Measurements from ENCODE around the gene CLDN6. TPM values are rescaled to one million over a fixed set of nuclear protein-coding genes. Genes with fewer than 3 reads are reported as not detected.
A peak's percentile ranks its signal among the peaks of the same experiment; 100 is the strongest.

The CLDN6 gene
- total and polyA plus RNA-seq, 2 donors (not counting 1 experiment from before 2014, with no cell fraction given) = 0.03 TPM; not detected in 1

DNA sequence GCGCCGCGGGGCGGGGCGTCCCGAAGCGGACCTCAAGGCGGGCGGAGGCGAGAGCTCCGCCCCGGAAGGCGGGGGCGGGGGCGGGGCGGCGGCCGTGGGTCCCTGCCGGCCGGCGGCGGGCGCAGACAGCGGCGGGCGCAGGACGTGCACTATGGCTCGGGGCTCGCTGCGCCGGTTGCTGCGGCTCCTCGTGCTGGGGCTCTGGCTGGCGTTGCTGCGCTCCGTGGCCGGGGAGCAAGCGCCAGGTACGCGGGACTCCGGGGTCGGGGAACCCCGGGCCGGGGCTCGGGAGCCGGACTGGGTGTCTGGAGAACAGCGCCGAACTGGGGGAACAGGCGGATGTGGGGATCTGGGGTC is 2.2 kb upstream of the CLDN6 start, which contains the start of gene TNFRSF12A:
Gene TNFRSF12A, plus strand, starts transcription at position 122 of the 357 bp plus-strand sequence. Its CDS starts 30 bp downstream, at position 152.
- Histone ChIP-seq H3K79me2 (ENCODE audit: control insufficient read depth, insufficient read depth, low read length) (peaks cover 2% of the 10 kb centered on the region), H3K27ac (ENCODE audit: insufficient read depth, low read length) (peak within 1 kb of the TSS; percentile 99), H4K20me1 (ENCODE audit: control insufficient read depth, extremely low read depth, insufficient read depth, low read length) (no peaks in the 10 kb centered on the region), H3K4me3 (replicated peaks in 1 of 4; ENCODE audit: control extremely low read depth in 1 of 4, insufficient read depth in 1 of 4, low read depth in 3 of 4, low read length in 4 of 4) (peak within 1 kb of the TSS; percentile 82 to 100 (median 96)), H3K27me3 (ENCODE audit: control insufficient read depth, insufficient read depth, low read length) (no peaks in the 10 kb centered on the region), H3K9ac (ENCODE audit: insufficient read depth, low read length) (peak within 1 kb of the TSS; percentile 99), H3K9me3 (ENCODE audit: control insufficient read depth, insufficient read depth, low read depth, low read length) (no peaks in the 10 kb centered on the region), H2AFZ (ENCODE audit: low read length) (peak within 1 kb of the TSS; percentile 52), H3K36me3 (ENCODE audit: control insufficient read depth, insufficient read depth, low read length) (peaks cover 11% of the 10 kb centered on the region), H3K4me2 (ENCODE audit: extremely low read depth, insufficient read depth, low read length) (peak within 1 kb of the TSS; percentile 86), H3K4me1 (ENCODE audit: control insufficient read depth, extremely low read depth, insufficient read depth, low read length) (peaks cover 7% of the 10 kb centered on the region)
- TF ChIP-seq EZH2 (IDR thresholded peaks at IDR 0.05; ENCODE audit: low read length, missing control alignments) = no peak
- TF ChIP-seq, protein P1, sequence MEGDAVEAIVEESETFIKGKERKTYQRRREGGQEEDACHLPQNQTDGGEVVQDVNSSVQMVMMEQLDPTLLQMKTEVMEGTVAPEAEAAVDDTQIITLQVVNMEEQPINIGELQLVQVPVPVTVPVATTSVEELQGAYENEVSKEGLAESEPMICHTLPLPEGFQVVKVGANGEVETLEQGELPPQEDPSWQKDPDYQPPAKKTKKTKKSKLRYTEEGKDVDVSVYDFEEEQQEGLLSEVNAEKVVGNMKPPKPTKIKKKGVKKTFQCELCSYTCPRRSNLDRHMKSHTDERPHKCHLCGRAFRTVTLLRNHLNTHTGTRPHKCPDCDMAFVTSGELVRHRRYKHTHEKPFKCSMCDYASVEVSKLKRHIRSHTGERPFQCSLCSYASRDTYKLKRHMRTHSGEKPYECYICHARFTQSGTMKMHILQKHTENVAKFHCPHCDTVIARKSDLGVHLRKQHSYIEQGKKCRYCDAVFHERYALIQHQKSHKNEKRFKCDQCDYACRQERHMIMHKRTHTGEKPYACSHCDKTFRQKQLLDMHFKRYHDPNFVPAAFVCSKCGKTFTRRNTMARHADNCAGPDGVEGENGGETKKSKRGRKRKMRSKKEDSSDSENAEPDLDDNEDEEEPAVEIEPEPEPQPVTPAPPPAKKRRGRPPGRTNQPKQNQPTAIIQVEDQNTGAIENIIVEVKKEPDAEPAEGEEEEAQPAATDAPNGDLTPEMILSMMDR (conservative IDR thresholded peaks at IDR 0.05 in 1 of 2, IDR thresholded peaks at IDR 0.05 in 1 of 2; ENCODE audit: low read depth in 1 of 2, low read length in 2 of 2) = no peak
- peak; percentile 56 to 72 for DNase-seq (ENCODE audit: low read depth in 2 of 2)

DNA sequence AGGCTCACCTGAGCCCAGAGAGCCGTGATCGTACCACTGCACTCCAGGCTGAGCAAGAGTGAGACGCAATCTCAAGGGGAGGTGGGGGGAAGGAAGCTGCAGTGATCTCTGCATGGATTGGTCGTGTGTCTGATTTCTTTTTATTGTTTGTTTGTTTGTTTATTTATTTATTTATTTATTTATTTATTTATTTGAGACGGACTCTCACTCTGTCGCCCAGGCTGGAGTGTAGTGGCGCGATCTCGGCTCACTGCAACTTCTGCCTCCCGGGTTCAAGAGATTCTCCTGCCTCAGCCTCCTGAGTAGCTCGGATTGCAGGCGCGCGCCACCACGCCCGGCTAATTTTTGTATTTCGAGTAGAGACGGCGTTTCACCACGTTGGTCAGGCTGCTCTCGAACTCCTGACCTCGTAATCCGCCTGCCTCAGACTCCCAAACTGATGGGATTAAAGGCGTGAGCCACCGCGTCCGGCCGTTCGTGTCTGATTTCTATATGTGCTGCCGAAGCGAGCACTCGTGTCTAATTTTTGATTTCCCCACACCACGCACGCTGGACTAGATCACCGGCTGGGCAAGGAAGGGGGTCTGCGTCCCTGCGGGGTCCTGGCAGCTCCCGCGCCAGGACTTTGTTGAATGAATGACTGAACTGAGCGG is 1.7 kb upstream of the CLDN6 start:
- Histone ChIP-seq H4K20me1 (ENCODE audit: control insufficient read depth, extremely low read depth, insufficient read depth, low read length) (no peaks in the 10 kb centered on the region), H3K27ac (ENCODE audit: insufficient read depth, low read length) (peak overlapping the region; percentile 99), H3K79me2 (ENCODE audit: control insufficient read depth, insufficient read depth, low read length) (peaks cover 2% of the 10 kb centered on the region), H2AFZ (ENCODE audit: low read length) (peak overlapping the region; percentile 52), H3K9ac (ENCODE audit: insufficient read depth, low read length) (no peak overlapping the region), H3K36me3 (ENCODE audit: control insufficient read depth, insufficient read depth, low read length) (peaks cover 11% of the 10 kb centered on the region), H3K9me3 (ENCODE audit: control insufficient read depth, insufficient read depth, low read depth, low read length) (no peaks in the 10 kb centered on the region), H3K4me1 (ENCODE audit: control insufficient read depth, extremely low read depth, insufficient read depth, low read length) (peaks cover 7% of the 10 kb centered on the region), H3K27me3 (ENCODE audit: control insufficient read depth, insufficient read depth, low read length) (no peaks in the 10 kb centered on the region), H3K4me3 (replicated peaks in 1 of 4; ENCODE audit: control extremely low read depth in 1 of 4, insufficient read depth in 1 of 4, low read depth in 3 of 4, low read length in 4 of 4) (peak overlapping the region; percentile 37 to 96 (median 50)), H3K4me2 (ENCODE audit: extremely low read depth, insufficient read depth, low read length) (peak overlapping the region; percentile 79)
- TF ChIP-seq, protein P1 (conservative IDR thresholded peaks at IDR 0.05 in 1 of 2, IDR thresholded peaks at IDR 0.05 in 1 of 2; ENCODE audit: low read depth in 1 of 2, low read length in 2 of 2) = no peak
- no peak for TF ChIP-seq EZH2 (IDR thresholded peaks at IDR 0.05; ENCODE audit: low read length, missing control alignments)
- no peak for DNase-seq (ENCODE audit: low read depth in 2 of 2)

DNA sequence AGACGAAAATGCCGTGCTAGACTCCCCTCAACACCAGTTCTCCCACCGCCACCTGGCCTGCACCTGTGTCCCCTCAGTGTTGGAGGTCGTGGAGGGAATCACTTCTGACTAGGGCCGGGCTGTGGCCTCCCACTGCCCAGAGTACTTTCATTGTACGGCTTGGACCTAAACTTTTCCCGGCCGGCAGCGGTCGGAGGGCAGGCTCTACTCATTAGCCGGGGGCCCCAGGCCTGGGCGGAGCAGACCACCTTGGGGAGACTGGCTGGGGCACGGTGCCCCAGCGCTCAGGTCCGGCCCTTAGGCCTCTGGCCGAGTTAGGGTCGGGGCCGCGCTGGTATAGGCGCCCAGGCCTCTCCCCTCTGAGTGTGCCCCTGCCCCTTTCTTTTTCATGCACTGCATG is 639 bp downstream of the CLDN6 start:
- no peak for TF ChIP-seq EZH2 (IDR thresholded peaks at IDR 0.05; ENCODE audit: low read length, missing control alignments)
- TF ChIP-seq, protein P1 (conservative IDR thresholded peaks at IDR 0.05 in 1 of 2, IDR thresholded peaks at IDR 0.05 in 1 of 2; ENCODE audit: low read depth in 1 of 2, low read length in 2 of 2) = no peak
- Histone ChIP-seq H4K20me1 (ENCODE audit: control insufficient read depth, extremely low read depth, insufficient read depth, low read length) (no peaks in the 10 kb centered on the region), H3K4me2 (ENCODE audit: extremely low read depth, insufficient read depth, low read length) (no peak overlapping the region)

More for the DNA sequence above, 639 bp downstream of the CLDN6 start:
- no peak for DNase-seq (ENCODE audit: low read depth in 2 of 2)
- Histone ChIP-seq H2AFZ (ENCODE audit: low read length) (no peak overlapping the region), H3K9me3 (ENCODE audit: control insufficient read depth, insufficient read depth, low read depth, low read length) (no peaks in the 10 kb centered on the region), H3K27me3 (ENCODE audit: control insufficient read depth, insufficient read depth, low read length) (peaks cover 15% of the 10 kb centered on the region), H3K9ac (ENCODE audit: insufficient read depth, low read length) (no peak overlapping the region), H3K27ac (ENCODE audit: insufficient read depth, low read length) (no peak overlapping the region), H3K36me3 (ENCODE audit: control insufficient read depth, insufficient read depth, low read length) (peaks cover 6% of the 10 kb centered on the region), H3K4me3 (replicated peaks in 1 of 4; ENCODE audit: control extremely low read depth in 1 of 4, insufficient read depth in 1 of 4, low read depth in 3 of 4, low read length in 4 of 4) (no peak overlapping the region), H3K79me2 (ENCODE audit: control insufficient read depth, insufficient read depth, low read length) (no peaks in the 10 kb centered on the region), H3K4me1 (ENCODE audit: control insufficient read depth, extremely low read depth, insufficient read depth, low read length) (no peaks in the 10 kb centered on the region)
